Naive thymus-derived CD8-positive, alpha-beta T cell (primary cell): ENCODE measurements around the gene SLC25A12. TPM values are rescaled to one million over a fixed set of nuclear protein-coding genes. Genes with fewer than 3 reads are reported as not detected.
A peak's percentile ranks its signal among the peaks of the same experiment; 100 is the strongest.
"Not testable (repeated sequence)": the region's sequence is repeated elsewhere in the genome, so short reads cannot be mapped to it uniquely, and the experiment has no call there.

Experiments used
- ATAC-seq, 2 donors: fragments of 150-1000 bp; cut with Tn5 transposase in 1 of 2; sonication (Bioruptor Pico), chemical (Tn5 transposase) in 1 of 2; 1 replicate in 1 of 2; 2 replicates in 1 of 2; pipeline ENCODE4 v1.10.0; 2021; ENCODE audit warnings: mild to moderate bottlenecking in 2 of 2, moderate library complexity in 2 of 2
- POLR2A ChIA-PET: fragments of 350-600 bp; sonication (Branson Sonifier 250); formaldehyde crosslinking; loops from one replicate; lab custom pipeline; 2021; ENCODE audit warnings: antibody characterized with exemption; lab: Charles Lee
- DNase-seq, 10 donors: peaks; one replicate each; pipeline versions ENCODE4 v3.0.0 to v3.0.0-alpha.2; 2020 to 2022
- H3K27ac Mint-ChIP-seq, 10 donors: one replicate each; pipeline ENCODE4 v1.8.0; 2020 to 2022; ENCODE audit warnings: mild to moderate bottlenecking in 10 of 10, mixed read lengths in 10 of 10, moderate library complexity in 4 of 10, inconsistent platforms in 1 of 10
- H3K27me3 Mint-ChIP-seq, 5 donors: one replicate each; pipeline ENCODE4 v1.8.0; 2021 to 2022; ENCODE audit warnings: mixed read lengths in 5 of 5
- H3K36me3 Mint-ChIP-seq, 3 donors: one replicate each; pipeline ENCODE4 v1.8.0; 2020 to 2022; ENCODE audit warnings: mixed read lengths in 3 of 3, mild to moderate bottlenecking in 2 of 3, inconsistent platforms in 1 of 3
- H3K4me1 Mint-ChIP-seq, 4 donors: one replicate each; pipeline ENCODE4 v1.8.0; 2021 to 2022; ENCODE audit warnings: mixed read lengths in 4 of 4
- H3K4me3 Mint-ChIP-seq, 10 donors: one replicate each; pipeline ENCODE4 v1.8.0; 2020 to 2022; ENCODE audit warnings: mild to moderate bottlenecking in 10 of 10, mixed read lengths in 10 of 10, moderate library complexity in 6 of 10, inconsistent platforms in 1 of 10
- H3K9me3 Mint-ChIP-seq, 9 donors: one replicate each; pipeline ENCODE4 v1.8.0; 2020 to 2022; ENCODE audit warnings: mixed read lengths in 9 of 9, mild to moderate bottlenecking in 3 of 9, inconsistent platforms in 1 of 9, moderate library complexity in 1 of 9
- polyA plus RNA-seq, 3 donors: library from polyadenylated mRNA; unstranded; fragments of 300-500 nt; fragmentation: Illumina TruSeq; gene quantifications; one replicate each; pipeline ENCODE4 v1.2.3, GENCODE V29; 2021
- total RNA-seq, 8 experiments: library from RNA in 2 of 8; stranded (reverse) in 2 of 8; gene quantifications; one replicate each; pipeline ENCODE4 v1.2.3 and lab custom pipeline; 2021 to 2026

The SLC25A12 gene
- total and polyA plus RNA-seq, 5 experiments from 2014 or later: 7.9 to 16.6 (median 13.5) TPM

- H3K4me1 Mint-ChIP-seq: peaks cover 0 to 1% (median 0%) of the 10 kb centered on the region in 4 donors
- H3K27me3 Mint-ChIP-seq: no peaks in the 10 kb centered on the region
- POLR2A ChIA-PET: no interaction called here
- H3K4me3 Mint-ChIP-seq: no peak overlapping the region
- no peak overlapping the region for H3K27ac Mint-ChIP-seq
- H3K36me3 Mint-ChIP-seq: peaks cover 23 to 32% (median 31%) of the 10 kb centered on the region in 3 donors
- ATAC-seq (no peak), DNase-seq (no peak)
- peaks cover 0 to 36% (median 10%) of the 10 kb centered on the region in 9 donors for H3K9me3 Mint-ChIP-seq
These were observed 122.6 kb downstream of the SLC25A12 start for GRCh38 chr2:171771463-171771862.

GRCh38 chr2:171763602-171764001 lies 130.4 kb downstream of the SLC25A12 start:
- Mint-ChIP-seq H3K27ac (no peak overlapping the region), H3K4me3 (no peak overlapping the region), H3K4me1 (peaks cover 0 to 5% (median 0%) of the 10 kb centered on the region in 4 donors), H3K9me3 (peaks cover 0 to 19% (median 6%) of the 10 kb centered on the region in 9 donors), H3K27me3 (no peaks in the 10 kb centered on the region), H3K36me3 (peaks cover 15 to 53% (median 52%) of the 10 kb centered on the region in 3 donors)
- POLR2A ChIA-PET: no interaction called here
- ATAC-seq (no peak), DNase-seq (no peak)

GRCh38 chr2:171762879-171763573 lies 131.0 kb downstream of the SLC25A12 start:
- no peak overlapping the region for H3K27ac Mint-ChIP-seq
- peaks cover 0 to 5% (median 1%) of the 10 kb centered on the region in 4 donors for H3K4me1 Mint-ChIP-seq
- POLR2A ChIA-PET: no interaction called here

GRCh38 chr2:171761176-171761575 lies 132.9 kb downstream of the SLC25A12 start:
- H3K4me3 Mint-ChIP-seq, H3K27ac Mint-ChIP-seq, H3K27me3 Mint-ChIP-seq, POLR2A ChIA-PET, DNase-seq, H3K4me1 Mint-ChIP-seq, ATAC-seq: not testable (repeated sequence)
- peaks cover 23 to 71% (median 59%) of the 10 kb centered on the region in 3 donors for H3K36me3 Mint-ChIP-seq
- H3K9me3 Mint-ChIP-seq: peaks cover 0 to 40% (median 15%) of the 10 kb centered on the region in 9 donors

More at GRCh38 chr2:171762879-171763573, 131.0 kb downstream of the SLC25A12 start:
- Mint-ChIP-seq H3K9me3 (peaks cover 0 to 24% (median 10%) of the 10 kb centered on the region in 9 donors), H3K4me3 (no peak overlapping the region), H3K36me3 (peaks cover 21 to 59% (median 57%) of the 10 kb centered on the region in 3 donors), H3K27me3 (no peaks in the 10 kb centered on the region)
- ATAC-seq (no peak), DNase-seq (no peak)

GRCh38 chr2:171758762-171759161 lies 135.3 kb downstream of the SLC25A12 start:
- not testable (repeated sequence) for H3K4me1 Mint-ChIP-seq, ATAC-seq
- H3K36me3 Mint-ChIP-seq: peaks cover 34 to 86% (median 70%) of the 10 kb centered on the region in 3 donors

GRCh38 chr2:171754254-171754939 lies 139.6 kb downstream of the SLC25A12 start:
- Mint-ChIP-seq H3K36me3 (peaks cover 30 to 73% (median 72%) of the 10 kb centered on the region in 3 donors), H3K27me3 (no peaks in the 10 kb centered on the region), H3K27ac (no peak overlapping the region), H3K4me3 (no peak overlapping the region), H3K9me3 (peaks cover 0 to 39% (median 14%) of the 10 kb centered on the region in 9 donors), H3K4me1 (peaks cover 0 to 3% (median under 1%) of the 10 kb centered on the region in 4 donors)
- ATAC-seq (no peak), DNase-seq (no peak)
- POLR2A ChIA-PET: no interaction called here

More at GRCh38 chr2:171758762-171759161, 135.3 kb downstream of the SLC25A12 start:
- H3K27me3 Mint-ChIP-seq, POLR2A ChIA-PET, H3K4me3 Mint-ChIP-seq, DNase-seq: not testable (repeated sequence)
- H3K9me3 Mint-ChIP-seq: peaks cover 0 to 51% (median 15%) of the 10 kb centered on the region in 9 donors
- H3K27ac Mint-ChIP-seq: peak overlapping the region in 1 of 10 donors; percentile 31

GRCh38 chr2:171747371-171747770 lies 146.7 kb downstream of the SLC25A12 start:
- DNase-seq: no peak
- ATAC-seq: no peak
- peaks cover 11 to 81% (median 48%) of the 10 kb centered on the region in 3 donors for H3K36me3 Mint-ChIP-seq
- no peaks in the 10 kb centered on the region for H3K9me3 Mint-ChIP-seq
- H3K27me3 Mint-ChIP-seq: no peaks in the 10 kb centered on the region
- no peak overlapping the region for H3K4me3 Mint-ChIP-seq
- H3K4me1 Mint-ChIP-seq: peaks cover 0 to 7% (median 1%) of the 10 kb centered on the region in 4 donors
- H3K27ac Mint-ChIP-seq: no peak overlapping the region
- POLR2A ChIA-PET: no interaction called here

GRCh38 chr2:171745806-171746205 lies 148.2 kb downstream of the SLC25A12 start:
- H3K27me3 Mint-ChIP-seq: no peaks in the 10 kb centered on the region
- ATAC-seq: no peak
- H3K9me3 Mint-ChIP-seq: no peaks in the 10 kb centered on the region
- peaks cover 0 to 15% (median 1%) of the 10 kb centered on the region in 4 donors for H3K4me1 Mint-ChIP-seq
- peaks cover 11 to 82% (median 48%) of the 10 kb centered on the region in 3 donors for H3K36me3 Mint-ChIP-seq
- no peak for DNase-seq
- no peak overlapping the region for H3K27ac Mint-ChIP-seq
- no peak overlapping the region for H3K4me3 Mint-ChIP-seq
- POLR2A ChIA-PET: no interaction called here

GRCh38 chr2:171745141-171745540 lies 148.9 kb downstream of the SLC25A12 start:
- peaks cover 0 to 19% (median 1%) of the 10 kb centered on the region in 4 donors for H3K4me1 Mint-ChIP-seq
- ATAC-seq (no peak), DNase-seq (no peak)
- POLR2A ChIA-PET: no interaction called here
- H3K9me3 Mint-ChIP-seq: no peaks in the 10 kb centered on the region
- H3K27me3 Mint-ChIP-seq: no peaks in the 10 kb centered on the region
- peaks cover 11 to 82% (median 48%) of the 10 kb centered on the region in 3 donors for H3K36me3 Mint-ChIP-seq
- no peak overlapping the region for H3K4me3 Mint-ChIP-seq
- no peak overlapping the region for H3K27ac Mint-ChIP-seq

GRCh38 chr2:171742760-171743159 lies 151.3 kb downstream of the SLC25A12 start:
- H3K27ac Mint-ChIP-seq: peak overlapping the region in 2 of 10 donors; percentile 9 to 11
- H3K36me3 Mint-ChIP-seq: peaks cover 12 to 81% (median 41%) of the 10 kb centered on the region in 3 donors
- no peaks in the 10 kb centered on the region for H3K27me3 Mint-ChIP-seq
- no peaks in the 10 kb centered on the region for H3K9me3 Mint-ChIP-seq
- peaks cover 0 to 19% (median 1%) of the 10 kb centered on the region in 4 donors for H3K4me1 Mint-ChIP-seq
- DNase-seq: no peak
- no peak for ATAC-seq
- H3K4me3 Mint-ChIP-seq: no peak overlapping the region
- POLR2A ChIA-PET: no interaction called here

GRCh38 chr2:171741189-171741588 lies 152.9 kb downstream of the SLC25A12 start:
- H3K27me3 Mint-ChIP-seq: no peaks in the 10 kb centered on the region
- POLR2A ChIA-PET: no interaction called here
- H3K4me3 Mint-ChIP-seq: no peak overlapping the region
- no peak overlapping the region for H3K27ac Mint-ChIP-seq
- DNase-seq: no peak
- H3K36me3 Mint-ChIP-seq: peaks cover 12 to 85% (median 48%) of the 10 kb centered on the region in 3 donors
- ATAC-seq: no peak
- peaks cover 0 to 19% (median 1%) of the 10 kb centered on the region in 4 donors for H3K4me1 Mint-ChIP-seq
- no peaks in the 10 kb centered on the region for H3K9me3 Mint-ChIP-seq

- Mint-ChIP-seq H3K9me3 (no peaks in the 10 kb centered on the region), H3K36me3 (peaks cover 12 to 91% (median 62%) of the 10 kb centered on the region in 3 donors), H3K4me3 (no peak overlapping the region), H3K4me1 (peaks cover 0 to 8% (median 2%) of the 10 kb centered on the region in 4 donors), H3K27me3 (no peaks in the 10 kb centered on the region), H3K27ac (no peak overlapping the region)
- POLR2A ChIA-PET: no interaction called here
- ATAC-seq (no peak), DNase-seq (no peak)
These were observed 157.9 kb downstream of the SLC25A12 start for GRCh38 chr2:171735991-171736710.
